GM18502 (cell line): ENCODE measurements around the gene YTHDF1.
"Not testable (repeated sequence)": the region's sequence is repeated elsewhere in the genome, so short reads cannot be mapped to it uniquely, and the experiment has no call there.

ENCODE experiments used
- ATAC-seq: cut with Tn5 transposase; IDR thresholded peaks from one replicate; pipeline ENCODE4 v1.9.1; 2021; ENCODE audit warnings: mild to moderate bottlenecking; ENCODE audit not compliant: unreplicated experiment, poor library complexity

The YTHDF1 gene

DNA sequence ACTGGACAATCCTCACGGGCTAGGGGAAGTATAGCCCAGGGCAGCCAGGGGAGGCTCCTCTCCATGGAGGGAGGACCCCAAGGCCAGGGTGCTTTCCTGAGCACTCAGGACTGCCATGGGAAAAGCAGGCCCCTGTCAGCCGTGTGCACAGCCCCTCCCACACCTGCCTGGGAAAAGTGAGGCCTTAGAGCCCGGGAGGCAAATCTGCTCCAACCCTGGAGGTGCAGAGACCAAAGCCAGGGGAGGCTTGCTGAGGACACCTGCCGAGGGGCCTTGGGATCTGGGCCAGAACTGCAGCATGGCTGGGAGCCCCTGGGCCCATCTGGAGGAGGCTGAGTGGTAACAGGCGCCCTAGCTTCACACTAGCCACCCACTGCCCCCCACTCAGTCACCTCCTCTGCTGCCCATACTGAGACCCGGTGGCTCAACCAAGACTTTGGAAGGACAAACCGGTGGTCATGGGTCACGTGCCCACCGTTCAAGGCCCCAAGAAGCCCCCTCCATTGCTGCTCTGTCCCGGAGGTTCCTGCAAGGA lies 55.2 kb downstream of the YTHDF1 start:
- no peak for ATAC-seq

DNA sequence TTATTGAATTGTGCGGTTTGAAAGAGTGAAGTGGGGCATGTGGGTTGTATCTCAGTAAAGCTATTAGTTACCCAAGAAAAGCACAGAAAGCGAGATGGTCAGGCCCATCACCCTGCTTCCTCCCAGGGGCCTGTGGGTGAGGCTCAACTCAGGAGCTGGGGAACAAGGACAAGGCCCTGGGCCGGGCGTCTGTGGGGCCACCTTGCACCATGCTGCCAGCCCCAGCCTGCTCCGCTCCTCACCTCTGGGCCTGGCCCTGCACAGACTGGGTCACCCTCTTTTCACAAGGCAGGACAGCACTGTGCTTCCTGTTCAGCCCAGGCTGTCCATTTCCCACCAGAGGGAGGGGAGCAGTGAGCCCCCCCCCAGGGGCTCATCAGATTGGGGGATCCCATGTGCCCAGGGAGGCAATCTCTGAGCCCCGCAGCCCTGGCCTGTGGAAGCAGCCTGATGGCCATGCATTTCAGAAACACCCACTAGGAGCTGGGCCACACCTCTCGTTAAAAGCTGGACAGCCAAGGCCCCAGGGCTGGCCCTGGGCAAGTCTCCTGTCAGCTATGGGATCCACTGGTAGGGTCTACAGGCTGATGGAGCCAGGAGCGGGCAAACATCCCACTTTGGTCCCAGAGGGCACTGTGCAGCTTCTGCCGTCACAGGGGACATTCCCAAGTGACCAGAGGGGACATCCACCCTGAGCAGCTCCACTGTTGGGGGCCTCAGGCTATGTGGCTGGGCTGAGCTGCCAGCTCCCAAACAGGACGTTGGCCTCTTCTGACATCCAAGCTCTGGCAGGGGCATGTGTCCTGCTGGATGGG lies 55.9 kb downstream of the YTHDF1 start:
- no peak for ATAC-seq

DNA sequence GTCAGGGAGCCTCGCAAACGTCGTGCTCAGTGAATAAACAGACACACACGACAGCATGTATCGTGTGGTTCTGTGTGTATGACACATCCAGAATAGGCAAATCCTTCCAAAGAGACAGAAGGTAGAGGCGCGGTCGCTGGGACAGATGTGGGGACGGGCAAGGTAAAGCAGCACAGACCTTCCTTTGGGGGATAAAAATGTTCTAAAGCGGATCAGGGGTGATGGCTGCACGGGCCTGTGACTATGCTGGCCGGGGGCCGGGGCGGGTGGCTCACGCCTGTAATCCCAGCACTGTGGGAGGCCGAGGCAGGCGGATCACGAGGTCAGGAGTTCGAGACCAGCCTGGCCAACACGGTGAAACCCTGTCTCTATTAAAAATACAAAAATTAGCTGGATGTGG lies 56.7 kb downstream of the YTHDF1 start:
- not testable (repeated sequence) for ATAC-seq

GRCh38 chr20:63158845-63159244 lies 57.1 kb downstream of the YTHDF1 start:
- ATAC-seq = no peak

DNA sequence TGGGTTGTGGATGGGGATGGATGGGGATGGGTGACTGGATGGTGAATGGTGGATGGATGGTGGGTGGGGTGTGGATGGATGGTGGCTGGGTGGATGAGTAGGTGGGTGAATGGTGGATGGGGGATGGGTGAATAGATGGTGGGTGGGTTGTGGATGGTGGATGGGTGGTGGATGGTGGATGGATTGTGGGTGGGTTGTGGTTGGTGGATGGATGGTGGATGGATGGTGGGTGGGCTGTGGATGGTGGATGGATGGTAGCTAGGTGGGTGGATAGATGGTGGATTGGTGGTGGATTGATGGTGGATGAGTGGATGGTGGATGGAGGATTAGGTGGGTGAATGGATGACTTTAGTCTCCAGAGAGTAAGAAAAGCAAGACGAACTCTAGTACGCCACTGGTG lies 57.6 kb downstream of the YTHDF1 start:
- ATAC-seq = no peak

DNA sequence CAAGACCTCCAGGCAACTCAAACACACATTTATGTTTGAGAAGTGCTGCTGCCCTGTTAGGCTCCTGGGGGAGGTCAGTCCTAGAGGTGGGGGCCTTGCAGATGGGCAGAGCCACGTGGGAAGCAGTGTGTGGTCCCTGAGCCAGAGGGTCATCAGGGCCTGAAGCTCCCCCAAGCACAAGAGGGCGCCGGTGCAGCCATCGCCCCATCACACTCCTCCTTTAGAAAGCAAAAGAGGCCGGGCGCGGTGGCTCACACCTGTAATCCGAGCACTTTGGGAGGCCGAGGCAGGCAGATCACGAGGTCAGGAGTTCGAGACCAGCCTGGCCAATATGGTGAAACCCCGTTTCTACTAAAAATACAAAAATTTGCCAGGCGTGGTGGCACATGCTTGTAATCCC lies 58.5 kb downstream of the YTHDF1 start:
- not testable (repeated sequence) for ATAC-seq

- ATAC-seq = no peak
Observed at GRCh38 chr20:63156221-63156671, 59.7 kb downstream of the YTHDF1 start.

GRCh38 chr20:63155266-63156165 lies 60.4 kb downstream of the YTHDF1 start:
- ATAC-seq = no peak

- no peak for ATAC-seq
Observed at GRCh38 chr20:63154395-63154794, 61.5 kb downstream of the YTHDF1 start.

DNA sequence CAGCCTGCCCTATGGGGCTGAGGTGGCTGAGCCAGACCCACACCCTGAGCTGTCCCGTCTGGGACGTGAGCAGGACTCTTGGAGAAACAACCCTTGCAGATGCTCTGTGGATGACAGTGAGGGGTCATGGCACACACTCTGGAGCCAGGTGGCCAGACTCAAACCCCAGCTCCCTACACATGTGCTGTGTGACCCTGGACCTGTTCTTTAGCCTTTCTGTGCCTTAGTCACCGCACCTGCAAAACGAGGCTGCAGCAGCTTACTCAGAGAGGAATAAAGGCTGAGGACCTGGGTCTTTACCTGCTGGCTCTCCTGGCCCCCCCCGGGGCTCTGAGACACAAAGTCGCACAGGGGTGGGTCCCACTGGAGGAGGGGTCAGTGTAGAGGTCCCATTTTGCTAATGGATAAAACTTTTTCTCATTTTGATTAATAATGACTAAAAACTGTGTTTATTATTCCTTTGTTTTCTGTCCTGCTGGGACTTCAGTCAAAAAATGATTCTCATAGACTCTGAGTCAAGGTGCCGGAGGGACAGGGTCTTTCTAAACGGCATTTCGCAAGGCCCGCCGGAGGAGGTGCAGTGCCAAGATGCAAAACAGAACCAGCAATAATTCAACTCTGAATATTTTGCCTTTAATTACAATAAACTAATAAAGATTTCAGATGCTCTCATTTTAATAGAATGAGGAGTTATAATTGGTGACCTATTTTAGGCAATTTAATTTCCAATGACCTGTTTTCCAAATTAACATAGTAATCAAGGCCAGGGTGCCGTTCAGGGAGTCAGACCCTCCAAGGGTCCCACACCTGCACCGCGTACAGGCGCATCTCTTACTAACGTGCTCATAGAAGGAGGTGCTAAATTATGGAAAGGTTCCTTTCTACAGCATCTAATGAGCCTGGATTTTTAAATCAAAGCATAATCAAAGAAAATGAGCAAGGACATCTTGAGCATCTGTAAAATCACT lies 62.4 kb downstream of the YTHDF1 start:
- no peak for ATAC-seq

- no peak for ATAC-seq
Observed at GRCh38 chr20:63152322-63153253, 63.3 kb downstream of the YTHDF1 start.

DNA sequence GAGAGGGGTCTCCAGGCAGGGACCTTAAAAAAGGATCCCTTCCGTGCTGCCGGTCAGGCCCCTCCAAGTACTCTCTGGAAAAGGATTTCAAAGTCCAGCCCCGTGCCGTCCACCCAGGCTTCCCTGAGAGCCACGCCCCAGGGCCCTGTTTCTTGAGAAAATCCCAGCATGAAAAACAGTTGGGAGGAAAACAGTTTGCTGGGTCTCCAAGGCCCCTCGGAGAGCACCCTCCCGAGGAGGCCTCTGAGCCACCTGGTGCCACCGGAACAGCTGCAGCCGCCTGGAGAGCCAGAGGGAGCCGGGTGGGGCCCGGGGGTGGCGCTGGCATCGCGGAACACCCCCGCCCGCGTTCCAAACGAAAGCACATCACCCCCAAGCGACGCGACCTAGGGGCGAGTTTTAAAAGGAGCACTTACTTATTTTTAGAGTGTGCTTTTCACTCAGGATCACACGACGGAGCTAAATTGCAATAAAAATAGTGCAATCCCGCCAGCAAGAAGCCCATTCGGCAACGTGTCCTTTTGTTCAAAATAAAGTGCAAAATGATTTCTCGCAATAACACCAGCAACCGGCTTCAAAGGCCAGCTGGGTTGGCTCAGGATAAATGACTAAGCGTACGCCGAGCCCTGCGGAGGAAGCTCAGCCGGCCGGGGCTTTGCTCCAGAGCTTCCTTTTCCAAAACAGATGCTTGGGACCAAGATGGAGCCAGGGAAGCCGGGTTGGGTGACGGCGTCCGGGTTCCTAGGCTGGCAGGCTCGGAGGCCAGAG lies 64.2 kb downstream of the YTHDF1 start:
- no peak for ATAC-seq

- no peak for ATAC-seq
Observed at GRCh38 chr20:63150911-63151531, 64.9 kb downstream of the YTHDF1 start.

DNA sequence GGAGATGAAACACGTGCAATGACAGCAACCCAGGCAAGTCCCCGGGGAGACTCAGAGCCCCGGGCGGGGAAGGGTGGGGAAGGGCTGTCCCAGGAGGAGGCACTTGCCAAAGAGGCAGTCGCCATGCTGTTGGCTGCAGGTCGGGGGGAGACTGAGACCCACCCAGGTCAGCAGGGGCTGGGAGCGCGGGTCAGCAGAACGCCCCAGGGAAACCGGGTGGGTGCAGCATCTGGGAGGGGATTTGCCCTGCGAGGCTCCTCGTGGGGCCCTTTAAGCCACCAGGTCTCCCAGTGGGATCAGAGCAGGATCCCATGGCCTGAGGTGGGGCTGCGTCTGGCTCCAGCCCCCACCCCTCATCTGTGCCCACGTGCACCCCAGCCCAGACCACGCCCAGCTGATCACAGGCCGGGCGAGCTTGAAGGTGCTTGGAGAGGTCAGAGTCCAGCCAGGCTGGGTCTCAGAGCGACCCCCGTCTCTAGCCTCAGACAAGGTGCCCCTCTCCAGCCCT lies 65.5 kb downstream of the YTHDF1 start:
- ATAC-seq = no peak

GRCh38 chr20:63149531-63150192 lies 66.3 kb downstream of the YTHDF1 start:
- ATAC-seq = no peak

DNA sequence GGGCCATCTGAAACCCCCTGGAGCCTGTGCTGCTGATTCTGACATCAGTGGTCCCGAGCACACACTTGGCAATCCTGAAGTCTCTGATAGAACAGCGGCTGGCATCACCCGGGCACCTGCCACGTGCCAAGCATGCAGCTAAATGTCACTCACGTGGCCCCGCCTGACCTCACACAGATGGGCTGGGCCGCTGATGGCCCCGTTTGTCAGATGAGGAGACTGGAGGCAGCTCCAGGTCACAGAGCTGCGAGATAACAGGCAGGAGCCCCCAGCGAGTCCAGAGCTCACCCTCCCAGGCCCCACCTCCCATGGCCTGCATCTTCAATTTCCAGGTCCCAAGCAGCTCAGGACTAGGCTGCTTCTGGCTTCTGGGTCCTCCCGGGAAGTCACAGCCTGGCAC lies 67.2 kb downstream of the YTHDF1 start:
- no peak for ATAC-seq

GRCh38 chr20:63147532-63147931 lies 68.4 kb downstream of the YTHDF1 start:
- ATAC-seq = no peak
